Astrocyte of the spinal cord (primary cell): ENCODE measurements around the gene MEF2D.

ENCODE experiments used
- DNase-seq: peaks from one replicate; pipeline ENCODE4 v3.0.0; 2011; ENCODE audit warnings: low read depth, low spot score
- H3K4me3 ChIP-seq: 2 replicates; pipeline ENCODE4 v1.5.1; 2011; ENCODE audit warnings: low read depth, mild to moderate bottlenecking, low read length, moderate library complexity
- in situ Hi-C: cut with HindIII; loops from 2 replicates; pipeline ENCODE4 v1.10.0; 2017; ENCODE audit warnings: low sequenced_read_pairs
- TF ChIP-seq, protein P1 (sequence below): IDR thresholded peaks from 2 replicates; pipeline ENCODE4 v1.5.1; 2012; ENCODE audit warnings: low read depth, mild to moderate bottlenecking, low read length, inconsistent platforms

Gene MEF2D

DNA sequence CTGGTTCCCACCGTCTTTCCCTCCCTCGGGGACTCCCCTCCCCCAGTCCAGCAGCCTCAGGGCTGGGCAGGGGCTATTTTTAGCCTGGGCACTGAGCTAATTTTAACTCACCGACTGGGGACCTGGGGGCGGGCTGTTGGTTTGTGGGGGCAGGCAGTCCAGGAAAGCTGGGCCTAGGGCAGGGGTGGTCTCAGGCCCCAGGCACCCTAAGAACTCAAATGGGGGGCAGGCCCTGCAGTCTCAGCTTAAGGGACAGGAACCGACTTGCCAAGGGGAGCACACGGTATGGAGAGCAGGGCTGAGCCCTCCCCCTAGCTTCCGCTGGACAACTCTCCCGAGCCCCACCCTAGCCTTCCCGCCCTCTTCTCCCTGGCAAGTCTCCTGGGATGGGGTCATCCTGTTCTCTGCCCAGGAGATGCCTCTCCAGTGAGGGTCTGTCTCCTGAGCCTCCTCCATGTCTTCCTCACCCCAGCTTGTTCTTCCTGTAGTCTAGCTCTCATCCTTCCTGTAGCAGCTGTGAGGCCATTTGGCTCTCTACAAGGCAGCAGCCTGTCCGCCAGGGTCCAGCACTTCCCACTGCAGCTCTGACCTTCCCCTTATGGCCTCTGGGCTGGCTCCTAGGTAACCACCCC lies 10.1 kb downstream of the MEF2D start:
- TF ChIP-seq, protein P1, sequence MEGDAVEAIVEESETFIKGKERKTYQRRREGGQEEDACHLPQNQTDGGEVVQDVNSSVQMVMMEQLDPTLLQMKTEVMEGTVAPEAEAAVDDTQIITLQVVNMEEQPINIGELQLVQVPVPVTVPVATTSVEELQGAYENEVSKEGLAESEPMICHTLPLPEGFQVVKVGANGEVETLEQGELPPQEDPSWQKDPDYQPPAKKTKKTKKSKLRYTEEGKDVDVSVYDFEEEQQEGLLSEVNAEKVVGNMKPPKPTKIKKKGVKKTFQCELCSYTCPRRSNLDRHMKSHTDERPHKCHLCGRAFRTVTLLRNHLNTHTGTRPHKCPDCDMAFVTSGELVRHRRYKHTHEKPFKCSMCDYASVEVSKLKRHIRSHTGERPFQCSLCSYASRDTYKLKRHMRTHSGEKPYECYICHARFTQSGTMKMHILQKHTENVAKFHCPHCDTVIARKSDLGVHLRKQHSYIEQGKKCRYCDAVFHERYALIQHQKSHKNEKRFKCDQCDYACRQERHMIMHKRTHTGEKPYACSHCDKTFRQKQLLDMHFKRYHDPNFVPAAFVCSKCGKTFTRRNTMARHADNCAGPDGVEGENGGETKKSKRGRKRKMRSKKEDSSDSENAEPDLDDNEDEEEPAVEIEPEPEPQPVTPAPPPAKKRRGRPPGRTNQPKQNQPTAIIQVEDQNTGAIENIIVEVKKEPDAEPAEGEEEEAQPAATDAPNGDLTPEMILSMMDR = peak; percentile 33
- in situ Hi-C loops = no loop called here
- no peak for DNase-seq
- no peak overlapping the region for H3K4me3 ChIP-seq

DNA sequence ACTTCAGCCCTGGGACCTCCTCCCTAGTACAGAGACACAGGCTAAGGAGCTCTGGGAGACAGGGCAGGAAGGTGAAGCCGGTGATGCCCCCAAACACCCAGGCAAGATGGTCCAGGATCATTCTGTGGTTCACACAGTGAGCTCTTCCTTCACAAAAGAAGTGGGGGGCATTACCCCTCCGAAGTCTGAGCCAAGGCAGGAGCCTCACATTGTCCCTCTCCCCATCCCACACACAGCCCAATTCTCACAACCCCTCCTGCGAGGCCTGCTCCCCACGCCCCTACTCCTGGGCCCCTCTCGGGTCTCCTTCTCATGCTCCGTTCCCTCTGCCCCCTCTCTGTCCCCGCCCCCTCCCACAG lies 10.7 kb downstream of the MEF2D start:
- H3K4me3 ChIP-seq = no peak overlapping the region
- no peak for DNase-seq
- in situ Hi-C loops = no loop called here

DNA sequence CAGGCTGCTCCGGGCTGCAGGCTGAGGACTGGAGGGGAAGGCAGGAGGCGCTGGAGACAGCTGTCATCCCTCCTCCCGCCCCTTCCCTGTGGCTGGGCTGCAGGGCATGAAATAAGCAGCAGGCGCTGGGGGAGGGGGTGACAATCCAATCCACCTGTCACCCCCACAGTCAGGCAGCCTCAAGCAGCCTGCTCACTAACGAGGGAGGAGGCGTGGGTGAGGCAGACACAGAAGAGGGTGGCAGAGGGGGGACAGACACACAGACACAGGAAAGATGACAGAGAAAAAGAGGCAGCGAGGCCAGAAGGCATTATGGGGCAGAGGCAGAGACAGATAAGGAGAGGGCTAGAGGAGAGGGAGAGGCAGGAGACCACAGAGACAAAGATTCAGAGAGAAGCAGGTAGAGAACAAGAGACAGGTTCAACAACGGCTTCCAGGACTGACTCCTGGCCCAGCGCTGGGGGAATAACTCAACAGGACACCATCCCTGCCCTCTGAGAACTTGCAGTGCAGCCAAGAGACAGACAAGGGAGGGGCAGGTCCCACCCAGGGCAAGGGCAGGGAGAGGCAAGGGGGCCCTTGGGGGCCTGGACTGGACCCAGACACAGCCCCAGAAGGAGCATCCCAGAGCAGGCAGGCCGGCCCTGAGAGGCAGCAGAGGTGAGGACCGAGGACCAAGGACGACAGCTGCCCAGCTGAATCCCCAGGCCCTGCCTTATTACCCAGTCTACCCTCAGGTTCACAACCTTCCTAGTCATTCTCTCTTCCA lies 11.2 kb downstream of the MEF2D start:
- TF ChIP-seq, protein P1 = peak; percentile 20
- H3K4me3 ChIP-seq = no peak overlapping the region
- in situ Hi-C loops = no loop called here
- no peak for DNase-seq

More for the DNA sequence above, 10.7 kb downstream of the MEF2D start:
- TF ChIP-seq, protein P1 = no peak

DNA sequence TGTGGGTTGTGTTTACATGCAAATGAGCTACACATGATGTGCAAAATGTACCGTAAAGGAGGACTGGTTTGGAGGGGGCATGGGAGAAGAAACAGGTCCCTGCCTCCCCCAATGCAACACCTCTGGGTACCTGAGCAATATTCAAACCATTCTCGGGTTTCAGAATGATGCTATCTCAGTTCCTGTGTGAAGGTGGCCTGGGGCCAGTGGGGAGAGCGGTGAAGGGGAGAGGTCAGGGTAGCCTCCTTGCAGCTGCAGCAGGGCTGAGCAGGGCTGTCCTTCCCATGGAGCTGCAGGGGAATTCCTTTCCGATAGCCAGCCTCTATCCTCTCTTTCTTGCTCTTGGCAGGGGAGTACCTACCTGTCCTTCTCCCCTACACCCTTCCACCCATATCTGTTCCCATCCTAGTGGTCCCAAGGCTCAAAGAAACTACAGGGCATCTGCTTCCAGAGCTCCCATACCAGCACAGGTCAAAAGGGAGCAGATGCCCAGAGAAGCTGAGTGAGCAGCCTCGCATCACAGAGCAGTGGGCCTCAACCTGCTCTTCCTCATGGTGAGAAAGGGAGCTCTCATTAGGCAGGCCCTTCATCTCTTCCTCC lies 11.9 kb downstream of the MEF2D start:
- in situ Hi-C loops = no loop called here
- TF ChIP-seq, protein P1 = no peak
- no peak for DNase-seq
- no peak overlapping the region for H3K4me3 ChIP-seq

DNA sequence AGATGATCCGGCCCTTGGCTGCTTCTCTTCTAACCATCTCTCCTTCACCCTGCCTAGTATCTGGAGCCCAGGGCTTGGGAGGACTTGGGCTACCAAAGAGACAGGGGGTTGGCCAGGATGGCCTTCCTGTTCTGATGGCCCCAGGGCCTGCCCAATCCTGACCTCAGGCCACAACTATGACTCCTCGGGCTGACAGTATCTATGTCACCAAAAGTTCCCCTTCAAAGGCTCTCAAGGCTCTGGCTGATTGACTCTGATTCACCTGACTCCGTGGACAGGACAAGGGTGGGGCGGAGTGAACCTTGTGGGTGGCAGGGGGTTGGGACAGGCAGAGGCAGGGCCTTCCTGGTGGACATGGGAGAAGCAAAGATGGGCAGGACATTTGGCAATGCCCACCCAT lies 12.7 kb downstream of the MEF2D start:
- TF ChIP-seq, protein P1 = no peak
- in situ Hi-C loops = no loop called here
- H3K4me3 ChIP-seq = no peak overlapping the region
- DNase-seq = no peak

DNA sequence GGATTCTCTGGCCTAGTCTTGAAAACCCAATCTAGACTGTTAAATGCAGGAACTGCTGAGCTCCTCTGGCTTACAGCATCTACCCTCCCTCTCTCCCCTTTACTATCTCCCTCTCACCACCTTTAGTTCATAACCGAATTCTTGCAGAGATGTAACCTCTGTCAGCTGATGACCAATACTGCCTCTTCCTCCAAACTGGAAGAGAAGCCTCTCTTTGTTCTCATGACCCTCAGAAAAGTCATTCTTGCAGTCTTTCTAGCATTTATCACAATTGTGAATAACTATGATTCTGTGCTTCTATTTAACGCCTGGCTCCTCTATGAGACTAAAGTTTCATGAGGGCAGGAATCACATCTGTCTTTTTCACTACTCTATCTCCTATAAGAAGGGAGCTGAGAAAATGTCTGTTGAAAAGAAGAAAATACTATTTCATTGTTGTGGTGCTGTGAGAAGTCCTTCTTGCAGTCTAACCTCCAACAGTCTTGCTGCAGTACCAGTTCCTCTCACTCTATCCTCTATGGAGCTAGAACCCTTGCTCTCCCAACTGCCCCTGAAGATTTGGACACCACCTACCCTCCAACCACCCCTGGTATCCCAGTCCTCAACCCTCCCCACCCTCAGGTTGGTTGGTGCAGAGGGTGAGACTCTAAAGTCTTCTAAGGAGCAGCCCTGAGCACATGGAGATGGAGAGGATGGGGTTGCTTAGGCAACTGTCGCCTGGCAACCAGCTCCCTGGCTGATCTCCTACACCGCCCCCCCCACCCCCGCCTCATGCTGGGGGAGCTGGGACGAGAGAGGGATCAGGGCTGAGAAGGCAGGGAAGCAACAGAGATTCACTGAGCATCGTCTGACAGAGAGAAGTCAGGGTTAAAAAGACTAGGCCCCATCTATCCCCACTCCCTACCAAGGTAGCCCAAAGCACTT lies 13.9 kb downstream of the MEF2D start:
- TF ChIP-seq, protein P1 = no peak
- no peak overlapping the region for H3K4me3 ChIP-seq
- in situ Hi-C loops = no loop called here
- no peak for DNase-seq
